Measurements from ENCODE around the gene FTSJ1.

Gene FTSJ1

DNA sequence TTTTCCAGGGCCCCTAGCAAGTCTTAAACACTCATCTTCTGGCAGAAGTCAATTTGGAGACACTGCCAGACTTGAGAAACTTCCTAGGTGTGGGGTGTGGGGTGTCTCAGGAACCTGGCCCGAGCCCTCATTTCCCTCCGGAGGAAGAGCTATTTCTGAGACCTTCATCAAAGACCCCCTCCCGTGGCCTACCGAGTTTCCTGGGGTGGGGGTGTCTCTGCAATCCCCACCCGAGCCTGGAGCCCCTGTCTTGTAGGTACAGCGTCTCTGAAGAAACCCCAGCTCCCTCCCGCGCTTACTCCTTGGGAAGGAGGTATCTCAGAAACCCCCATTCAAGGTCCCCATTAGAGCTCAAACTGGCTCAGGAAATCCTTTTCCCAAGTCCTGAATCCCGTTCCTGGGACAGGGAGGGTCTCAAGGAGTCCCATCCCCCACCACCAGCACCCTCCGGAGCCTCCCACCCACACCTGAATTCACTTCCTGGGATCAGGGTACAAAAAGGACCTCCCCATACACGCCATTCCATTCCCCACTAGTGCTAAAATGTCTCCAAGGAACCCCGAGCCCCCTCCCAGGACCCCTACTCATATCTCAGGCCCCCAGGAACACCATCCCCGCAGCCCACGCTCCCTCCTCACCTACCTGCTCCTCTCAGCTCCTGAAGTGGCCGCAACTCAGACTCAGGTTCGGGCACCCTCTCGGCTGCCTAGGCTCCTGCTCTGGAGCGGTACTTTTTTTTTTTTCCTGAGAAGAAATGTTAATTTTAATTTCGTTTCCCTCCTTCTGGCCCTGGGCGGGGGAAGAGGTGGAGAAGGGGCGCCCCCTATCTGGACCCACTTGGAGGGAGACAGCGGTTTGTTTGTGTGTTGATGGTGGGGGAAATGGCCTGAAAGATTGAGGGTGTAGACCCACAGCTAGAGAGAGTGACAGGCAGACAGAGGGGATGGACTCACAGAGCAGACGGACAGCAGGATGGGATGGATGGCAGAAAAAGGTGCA, 7.0 kb upstream of the FTSJ1 start:
- no peak for TF ChIP-seq CTCF (IDR thresholded peaks at IDR 0.05)
- Histone ChIP-seq H3K4me3 (ENCODE audit: low read depth in 1 of 2, low read length in 1 of 2) (peak overlapping the region; percentile 18 to 35), H3K27ac (no peak overlapping the region)

GRCh38 chrX:48470110-48470832, 5.7 kb upstream of the FTSJ1 start, which contains the start of gene SLC38A5:
Gene SLC38A5, minus strand, starts transcription at chrX:48470260. Its CDS starts 2,336 bp downstream, at chrX:48467924.
- no peaks in the 10 kb centered on the region for H3K36me3 ChIP-seq
- H3K27me3 ChIP-seq, result no peaks in the 10 kb centered on the region
- no peak within 1 kb of the TSS for H3K27ac ChIP-seq
- H3K4me3 ChIP-seq (ENCODE audit: low read depth in 1 of 2, low read length in 1 of 2), result peak within 1 kb of the TSS; percentile 18 to 35
- TF ChIP-seq CTCF (IDR thresholded peaks at IDR 0.05), result no peak
- no peaks in the 10 kb centered on the region for H3K9me3 ChIP-seq
- H3K4me1 ChIP-seq (ENCODE audit: control insufficient read depth in 1 of 2, insufficient read depth in 1 of 2, low read depth in 1 of 2, low read length in 1 of 2), result peaks cover 12 to 13% of the 10 kb centered on the region in 2 experiments

More for the DNA sequence above, 7.0 kb upstream of the FTSJ1 start:
- no peaks in the 10 kb centered on the region for H3K9me3 ChIP-seq
- no peaks in the 10 kb centered on the region for H3K27me3 ChIP-seq
- H3K36me3 ChIP-seq, result no peaks in the 10 kb centered on the region
- H3K4me1 ChIP-seq (ENCODE audit: control insufficient read depth in 1 of 2, insufficient read depth in 1 of 2, low read depth in 1 of 2, low read length in 1 of 2), result peaks cover 12 to 13% of the 10 kb centered on the region in 2 experiments

- Histone ChIP-seq H3K4me1 (ENCODE audit: control insufficient read depth in 1 of 2, insufficient read depth in 1 of 2, low read depth in 1 of 2, low read length in 1 of 2) (peaks cover 16 to 18% of the 10 kb centered on the region in 2 experiments), H3K4me3 (ENCODE audit: low read depth in 1 of 2, low read length in 1 of 2) (no peak overlapping the region), H3K27me3 (no peaks in the 10 kb centered on the region), H3K27ac (no peak overlapping the region), H3K9me3 (no peaks in the 10 kb centered on the region), H3K36me3 (no peaks in the 10 kb centered on the region)
- TF ChIP-seq CTCF (IDR thresholded peaks at IDR 0.05), result no peak
These were observed 5.2 kb upstream of the FTSJ1 start for GRCh38 chrX:48470833-48471118.

DNA sequence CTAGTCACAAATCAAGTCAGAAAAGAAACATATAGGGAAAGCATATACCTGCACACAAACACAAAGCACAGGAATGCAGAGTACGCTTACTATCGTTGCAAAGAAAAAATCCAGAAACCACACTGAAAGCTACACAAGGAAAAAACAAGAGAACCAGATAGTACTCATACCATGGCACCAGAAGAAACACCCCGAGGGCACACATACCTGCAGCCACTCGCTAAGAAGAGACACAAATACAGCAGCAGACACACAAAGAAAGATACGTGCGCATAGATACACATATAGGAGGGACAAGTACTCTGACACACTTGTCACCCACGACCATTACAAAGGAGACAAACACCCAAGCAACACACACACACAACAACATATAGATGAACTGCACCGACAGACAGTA, 4.5 kb upstream of the FTSJ1 start:
- H3K4me1 ChIP-seq (ENCODE audit: control insufficient read depth in 1 of 2, insufficient read depth in 1 of 2, low read depth in 1 of 2, low read length in 1 of 2), result peaks cover 18 to 21% of the 10 kb centered on the region in 2 experiments
- no peak overlapping the region for H3K4me3 ChIP-seq (ENCODE audit: low read depth in 1 of 2, low read length in 1 of 2)

GRCh38 chrX:48472225-48472624, 3.8 kb upstream of the FTSJ1 start:
- Histone ChIP-seq H3K4me3 (ENCODE audit: low read depth in 1 of 2, low read length in 1 of 2) (no peak overlapping the region), H3K4me1 (ENCODE audit: control insufficient read depth in 1 of 2, insufficient read depth in 1 of 2, low read depth in 1 of 2, low read length in 1 of 2) (peaks cover 21 to 27% of the 10 kb centered on the region in 2 experiments)

More for the DNA sequence above, 4.5 kb upstream of the FTSJ1 start:
- no peaks in the 10 kb centered on the region for H3K9me3 ChIP-seq
- no peaks in the 10 kb centered on the region for H3K27me3 ChIP-seq
- no peaks in the 10 kb centered on the region for H3K36me3 ChIP-seq
- H3K27ac ChIP-seq, result no peak overlapping the region
- no peak for TF ChIP-seq CTCF (IDR thresholded peaks at IDR 0.05)

More at GRCh38 chrX:48472225-48472624, 3.8 kb upstream of the FTSJ1 start:
- no peak overlapping the region for H3K27ac ChIP-seq
- no peaks in the 10 kb centered on the region for H3K27me3 ChIP-seq
- no peak for TF ChIP-seq CTCF (IDR thresholded peaks at IDR 0.05)
- no peaks in the 10 kb centered on the region for H3K36me3 ChIP-seq
- H3K9me3 ChIP-seq, result no peaks in the 10 kb centered on the region
